HG03280 (cell line): ENCODE results near the gene WIF1.

Experiments
- ATAC-seq: cut with Tn5 transposase; IDR thresholded peaks from one replicate; pipeline ENCODE4 v1.9.1; 2021; ENCODE audit warnings: mild to moderate bottlenecking, moderate library complexity; ENCODE audit not compliant: unreplicated experiment

WIF1 gene

DNA sequence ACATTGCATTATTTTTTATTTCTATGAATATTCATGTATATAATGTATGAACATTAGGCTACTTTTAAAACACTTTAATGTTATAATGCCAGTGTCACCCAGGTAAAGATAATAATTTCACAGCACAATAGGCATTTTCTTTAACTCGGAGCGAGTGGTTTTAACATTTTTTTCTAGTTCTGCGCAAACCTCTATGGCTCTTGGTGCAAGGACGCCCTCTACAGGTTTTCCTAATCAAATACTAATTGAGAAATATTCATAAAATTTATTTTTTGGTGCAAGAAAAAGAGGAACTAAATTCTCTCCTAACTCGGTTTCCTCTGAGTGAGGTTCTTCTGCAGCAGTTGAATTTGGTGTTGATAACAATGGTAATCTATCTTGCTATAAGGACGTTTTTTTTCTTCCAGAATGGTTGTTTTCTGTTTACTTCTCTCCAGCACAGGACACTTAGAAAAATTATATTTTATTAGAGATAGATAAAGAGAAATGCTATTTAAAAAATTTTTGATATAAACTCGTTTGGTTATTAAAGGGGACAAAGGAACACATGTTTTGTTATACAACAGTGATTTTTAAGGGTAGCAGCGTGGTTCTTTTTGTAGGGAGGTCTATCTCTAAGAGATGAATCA lies 2.4 kb upstream of the WIF1 start:
- ATAC-seq: no peak

DNA sequence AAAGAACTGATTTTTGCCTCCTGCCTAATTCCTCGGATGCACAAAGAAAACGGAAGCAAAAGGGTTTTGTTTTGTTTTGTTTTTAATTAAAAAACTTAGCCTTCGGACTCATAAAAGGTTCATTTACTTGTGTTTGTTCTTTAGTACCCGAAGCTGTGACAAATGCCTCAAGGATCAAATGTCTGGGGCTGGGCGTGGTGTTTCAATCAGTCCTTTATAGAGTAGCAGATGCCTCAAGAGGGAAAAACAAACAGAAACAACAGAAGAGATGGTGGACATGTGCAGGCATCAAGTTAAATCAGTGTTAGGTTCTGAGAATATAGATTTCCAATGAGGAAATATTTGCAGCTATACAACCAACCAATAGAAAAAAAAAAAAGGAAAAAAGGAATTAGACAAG lies 1.6 kb upstream of the WIF1 start:
- no peak for ATAC-seq

DNA sequence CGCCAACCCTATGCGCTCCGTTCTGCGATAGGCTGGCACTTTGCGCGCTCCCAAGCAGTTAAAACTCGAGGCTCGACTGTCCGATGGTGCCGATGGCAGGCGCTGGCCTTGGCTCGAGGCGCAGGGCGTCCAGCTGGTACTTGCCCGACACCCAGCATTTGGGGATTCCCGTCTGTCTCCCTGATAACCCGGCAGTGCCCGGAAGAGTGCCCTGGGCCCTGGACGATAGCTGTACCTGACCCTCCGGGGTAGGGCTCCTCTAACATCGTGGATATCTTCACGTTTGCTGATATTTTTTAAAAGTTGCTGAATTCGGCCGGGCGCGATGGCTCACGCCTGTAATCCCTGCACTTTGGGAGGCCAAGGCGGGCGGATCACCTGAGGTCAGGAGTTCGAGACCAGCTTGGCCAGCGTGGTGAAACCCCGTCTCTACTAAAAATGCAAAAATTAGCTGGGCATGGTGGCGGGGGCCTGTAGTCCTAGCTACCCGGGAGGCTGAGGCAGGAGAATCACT lies 908 bp upstream of the WIF1 start:
- ATAC-seq: no peak

DNA sequence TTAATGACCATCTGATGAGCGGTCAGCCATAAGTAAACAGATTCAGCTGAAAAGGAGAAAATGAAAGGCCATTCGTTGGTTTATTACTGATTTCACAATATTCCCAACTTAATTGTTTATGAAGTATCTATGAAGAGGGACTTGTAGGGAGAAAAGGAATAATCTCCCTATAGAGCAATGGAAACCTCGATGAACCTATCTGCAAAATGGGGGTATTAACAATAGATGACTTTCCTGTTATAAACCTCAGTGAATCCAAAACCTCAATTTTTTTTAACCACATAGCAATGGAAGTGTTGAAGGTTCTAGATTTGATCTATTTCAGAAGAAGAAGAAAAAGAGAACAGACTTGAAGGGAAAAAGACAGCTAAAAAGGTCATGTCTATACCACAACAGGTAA lies 2.0 kb downstream of the WIF1 start:
- no peak for ATAC-seq

DNA sequence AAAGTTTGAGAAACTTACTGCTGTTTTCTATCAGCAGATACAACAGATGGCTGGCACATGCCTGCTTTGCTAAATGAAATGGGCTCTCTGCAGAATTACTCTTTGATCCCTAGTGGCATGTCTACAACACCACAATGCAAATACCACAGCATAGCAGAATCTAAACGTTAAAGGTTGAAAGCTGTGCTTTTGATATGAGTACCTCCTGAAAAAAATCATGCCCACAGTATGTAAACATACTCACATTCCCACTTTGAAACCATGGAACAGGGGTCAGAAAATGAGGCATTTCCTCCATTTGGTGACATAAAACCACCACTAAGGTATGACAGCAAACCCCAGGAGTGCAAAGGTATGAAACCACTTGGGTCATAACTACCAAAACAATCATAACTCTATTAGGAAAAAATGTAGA lies 7.5 kb downstream of the WIF1 start:
- ATAC-seq: no peak

GRCh38 chr12:65106948-65107347 lies 14.2 kb downstream of the WIF1 start:
- ATAC-seq: no peak

GRCh38 chr12:65100140-65100539 lies 21.0 kb downstream of the WIF1 start:
- ATAC-seq: no peak

GRCh38 chr12:65099182-65099581 lies 21.9 kb downstream of the WIF1 start:
- no peak for ATAC-seq

GRCh38 chr12:65098364-65098763 lies 22.7 kb downstream of the WIF1 start:
- no peak for ATAC-seq

DNA sequence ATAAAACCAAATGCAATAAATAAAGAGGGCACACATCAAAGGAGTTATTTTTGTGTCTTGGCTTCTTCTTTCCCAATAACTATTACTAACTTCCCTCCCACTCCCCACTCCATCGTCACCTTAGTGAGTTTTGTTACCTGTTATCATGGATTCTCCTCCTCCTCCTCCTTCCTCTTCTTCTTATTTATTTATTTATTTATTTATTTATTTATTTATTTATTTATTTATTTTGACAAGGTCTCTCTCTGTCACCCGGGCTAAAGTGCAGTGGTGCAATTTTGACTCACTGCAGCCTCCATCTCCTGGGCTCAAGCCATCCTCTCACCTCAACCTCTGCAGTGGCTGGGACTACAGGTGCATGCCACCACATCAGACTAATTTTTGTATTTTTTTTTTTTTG lies 26.4 kb downstream of the WIF1 start:
- no peak for ATAC-seq

- ATAC-seq: no peak
These were observed 27.5 kb downstream of the WIF1 start for GRCh38 chr12:65093606-65094005.

DNA sequence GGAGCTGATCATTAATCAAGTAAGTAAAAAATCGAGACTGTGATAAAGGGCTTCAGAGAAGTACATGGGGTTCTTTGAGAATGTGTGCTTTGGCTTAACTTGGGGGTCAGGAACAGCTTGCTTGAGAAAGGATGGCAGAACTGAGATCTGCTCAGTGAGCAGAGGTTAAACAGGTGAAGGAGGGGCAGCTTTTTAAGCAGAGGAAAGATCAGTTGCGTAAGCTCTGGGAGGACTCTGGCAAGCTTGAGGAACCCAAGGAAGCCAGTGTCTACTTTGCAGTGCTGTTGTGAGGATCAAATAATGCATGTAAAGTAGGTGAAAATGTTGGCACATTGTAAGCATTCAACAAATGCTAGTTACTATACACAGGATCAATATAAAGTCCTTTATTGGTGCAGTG lies 30.6 kb downstream of the WIF1 start:
- ATAC-seq: no peak

DNA sequence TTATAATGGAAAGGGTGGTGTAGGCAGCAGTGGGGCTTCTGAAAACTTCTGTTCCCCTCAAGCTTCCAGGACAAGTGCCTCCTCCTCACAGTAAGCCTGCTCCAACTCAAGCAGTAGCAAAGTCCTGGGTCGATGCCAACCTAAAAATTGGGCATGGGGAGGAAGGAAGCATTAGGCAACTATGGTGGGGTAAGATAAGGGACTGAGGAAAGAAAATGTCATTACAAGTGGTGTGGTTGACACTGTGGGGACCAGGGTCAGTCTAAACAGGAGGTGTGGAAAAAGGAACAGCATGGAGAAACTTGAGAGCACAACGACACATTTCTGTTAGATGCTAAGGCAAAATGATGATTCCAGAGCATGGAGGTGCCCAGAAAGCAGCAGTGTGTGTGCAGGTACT lies 34.9 kb downstream of the WIF1 start:
- ATAC-seq: no peak

- ATAC-seq: no peak
These were observed 36.5 kb downstream of the WIF1 start for GRCh38 chr12:65084579-65084978.

- ATAC-seq: no peak
These were observed 37.5 kb downstream of the WIF1 start for GRCh38 chr12:65083581-65083980.

DNA sequence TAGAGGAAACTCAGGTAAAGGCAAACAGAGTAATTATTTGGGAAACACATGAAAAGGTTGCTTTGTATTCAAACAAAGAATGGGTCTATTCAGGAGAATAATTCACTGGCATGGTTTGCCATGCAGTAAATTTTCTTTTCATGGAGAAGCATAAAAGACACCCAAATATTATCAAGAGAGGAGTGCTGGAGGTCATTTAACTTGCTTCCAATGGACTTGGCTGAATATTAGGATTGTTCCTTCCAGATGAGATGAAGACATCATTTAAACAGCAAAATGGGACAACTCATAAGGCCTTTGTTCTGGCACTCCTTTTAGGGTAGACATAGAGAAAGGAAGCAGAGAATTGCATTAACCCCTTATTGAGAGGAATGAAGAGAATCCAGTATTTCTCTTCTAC lies 38.7 kb downstream of the WIF1 start:
- ATAC-seq: no peak

DNA sequence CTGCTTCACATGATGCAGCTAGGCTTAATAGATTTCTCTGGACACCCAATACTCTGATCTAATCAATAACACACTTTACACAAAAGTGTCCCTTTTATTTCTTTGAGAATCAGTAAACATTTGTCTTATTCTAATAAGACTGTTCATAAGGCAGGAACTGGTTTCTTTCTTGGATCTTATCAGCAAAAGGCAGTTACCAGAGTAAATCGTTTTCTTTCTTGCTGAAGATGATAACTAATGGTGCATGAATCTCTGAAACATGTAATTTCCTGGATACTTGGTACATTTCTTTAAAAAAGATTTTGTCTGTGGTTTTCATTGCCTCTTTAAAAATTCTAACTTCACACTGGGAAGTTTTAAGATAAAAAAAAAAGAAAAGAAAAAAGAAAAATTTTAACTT lies 39.6 kb downstream of the WIF1 start:
- no peak for ATAC-seq

DNA sequence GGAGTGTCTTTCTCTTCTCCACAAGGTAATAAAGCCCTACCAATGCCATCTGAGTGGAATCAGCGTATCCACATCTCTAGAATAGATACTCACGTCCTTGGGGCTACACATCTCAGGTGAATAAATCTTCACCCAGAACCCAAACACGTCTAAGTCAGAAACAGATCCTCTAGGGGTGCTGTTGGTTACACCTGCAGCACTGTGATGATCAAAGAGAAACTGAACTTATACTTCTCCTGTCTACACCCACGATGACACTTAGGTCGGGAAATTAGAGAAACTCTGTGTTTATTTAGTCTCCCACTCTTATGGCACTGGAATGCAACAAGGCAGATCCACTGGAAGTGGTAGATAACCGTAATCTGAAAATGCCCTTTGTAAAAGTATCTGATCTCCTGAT lies 46.2 kb downstream of the WIF1 start:
- no peak for ATAC-seq

GRCh38 chr12:65069336-65069735 lies 51.8 kb downstream of the WIF1 start:
- no peak for ATAC-seq

DNA sequence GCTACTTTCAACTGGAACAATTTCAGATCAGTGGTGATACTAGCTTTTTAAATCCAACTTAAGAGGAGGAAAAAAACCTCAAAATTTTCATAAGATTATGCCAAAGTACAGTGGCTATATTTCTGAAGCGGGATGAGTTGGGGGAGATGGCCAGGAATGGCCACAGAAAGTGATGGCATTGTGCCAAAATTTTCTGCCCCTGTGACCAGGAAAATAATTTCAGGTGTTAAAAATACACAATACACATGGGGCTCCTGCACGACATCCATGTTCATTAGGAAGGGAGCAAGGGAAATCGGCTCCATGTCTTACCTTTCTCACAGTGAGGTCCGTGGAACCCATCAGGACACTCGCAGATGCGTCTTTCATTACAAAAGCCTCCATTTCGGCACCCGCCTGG lies 53.7 kb downstream of the WIF1 start:
- no peak for ATAC-seq

DNA sequence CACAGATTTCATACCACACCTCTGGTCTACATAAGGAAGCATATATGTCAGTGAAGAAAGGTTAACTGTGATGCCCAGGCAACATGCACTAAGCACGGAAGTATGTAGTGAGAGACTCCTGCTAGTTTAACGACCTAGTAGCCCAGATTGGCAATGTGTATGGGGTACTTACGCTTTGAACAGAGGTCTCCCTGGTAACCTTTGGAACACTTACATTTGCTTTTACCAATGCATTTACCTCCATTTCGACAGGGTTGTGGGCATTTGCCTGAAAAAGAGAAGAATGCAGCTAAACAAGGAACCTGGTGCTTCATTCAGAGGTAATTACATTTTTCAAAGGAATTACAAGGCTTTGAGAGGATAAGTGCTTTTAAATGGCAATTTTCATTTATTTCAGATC lies 65.2 kb downstream of the WIF1 start:
- ATAC-seq: no peak

DNA sequence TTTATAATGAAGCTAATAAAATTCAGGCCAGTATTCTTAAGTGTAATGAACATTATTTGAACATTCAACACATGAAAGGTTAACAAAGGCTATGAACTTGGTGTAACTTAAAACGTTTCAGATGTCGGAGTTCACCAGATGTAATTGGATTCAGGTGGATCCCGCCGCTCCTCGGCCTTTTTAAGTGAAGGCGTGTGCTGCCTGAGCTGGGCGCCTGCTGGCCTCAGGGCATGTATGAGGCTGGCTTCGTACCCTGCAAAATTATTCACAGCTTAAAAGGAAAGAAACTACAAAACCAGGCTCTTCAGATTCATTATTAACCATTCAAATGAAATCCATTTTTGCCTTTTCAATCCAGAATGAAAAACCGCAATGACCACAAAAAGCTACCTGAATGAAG lies 69.9 kb downstream of the WIF1 start:
- ATAC-seq: no peak

- no peak for ATAC-seq
These were observed 75.8 kb downstream of the WIF1 start for GRCh38 chr12:65045269-65045668.
